Measurements from ENCODE around the gene BMAL1. TPM values are rescaled to one million over a fixed set of nuclear protein-coding genes. Genes with fewer than 3 reads are reported as not detected.

Gene BMAL1
- total and polyA plus RNA-seq, 2 of the 8 experiments (the other 6 are each of a cell fraction or from before 2014, with no cell fraction given), result 6.8 to 6.9 TPM

GRCh38 chr11:13327421-13327820 lies 49.8 kb downstream of the BMAL1 start:
- DNase-seq (ENCODE audit: low read depth in 1 of 2, low spot score in 2 of 2), result no peak
- Histone ChIP-seq H3K79me2 (ENCODE audit: control insufficient read depth in 1 of 2, insufficient read depth in 2 of 2, low read length in 2 of 2) (no peaks in the 10 kb centered on the region), H3K4me1 (replicated peaks in 1 of 4; ENCODE audit: control insufficient read depth in 3 of 4, insufficient read depth in 4 of 4, low read length in 3 of 4) (peaks cover 0 to 3% (median 1%) of the 10 kb centered on the region in 4 experiments; a peak in 2 of 7 replicates), H3K4me3 (ENCODE audit: extremely low read depth in 1 of 4, insufficient read depth in 2 of 4, low read depth in 3 of 4, low read length in 4 of 4) (no peak overlapping the region), H3K23ac (ENCODE audit: insufficient read length) (no peak overlapping the region), H3K23me2 (ENCODE audit: low read depth, low read length) (no peaks in the 10 kb centered on the region), H3K14ac (ENCODE audit: insufficient read length) (no peak overlapping the region), H2BK15ac (ENCODE audit: low read length) (no peak overlapping the region), H3K4me2 (ENCODE audit: insufficient read depth in 1 of 2, low read depth in 2 of 2, low read length in 2 of 2) (no peak overlapping the region), H2AK5ac (ENCODE audit: low read depth, low read length) (no peak overlapping the region), H3K36me3 (ENCODE audit: control insufficient read depth in 2 of 4, insufficient read depth in 4 of 4, low read length in 3 of 4) (no peaks in the 10 kb centered on the region), H3K9ac (replicated peaks in 1 of 4; ENCODE audit: extremely low read depth in 1 of 4, low read depth in 3 of 4, low read length in 3 of 4) (no peak overlapping the region), H2BK12ac (ENCODE audit: low read depth, low read length) (no peak overlapping the region), H4K5ac (ENCODE audit: insufficient read length, low read depth, low read length) (no peak overlapping the region), H2BK5ac (ENCODE audit: low read depth, low read length) (no peak overlapping the region), H2AFZ (ENCODE audit: low read length) (no peak overlapping the region), H3K27ac (ENCODE audit: low read depth, low read length) (no peak overlapping the region), H3K4ac (replicated peaks; ENCODE audit: insufficient read length, low read depth, low read length) (no peak overlapping the region), H3K9me3 (ENCODE audit: insufficient read depth in 2 of 2, low read depth in 1 of 2, low read length in 1 of 2) (no peaks in the 10 kb centered on the region), H2BK20ac (ENCODE audit: low read length) (no peak overlapping the region), H3K79me1 (ENCODE audit: low read depth, low read length) (no peaks in the 10 kb centered on the region; the same call in 1 of the 2 replicates), H3K18ac (ENCODE audit: extremely low read depth, low read length) (no peak overlapping the region), H4K8ac (ENCODE audit: extremely low read depth, insufficient read depth, low read length) (no peak overlapping the region), H4K20me1 (replicated peaks in 1 of 2; ENCODE audit: control insufficient read depth in 1 of 2, insufficient read depth in 2 of 2, low read length in 2 of 2) (peaks cover 0 to 2% of the 10 kb centered on the region in 2 experiments), H4K91ac (replicated peaks; ENCODE audit: insufficient read length, low read length) (no peak overlapping the region), H2BK120ac (replicated peaks; ENCODE audit: low read depth, low read length) (no peak overlapping the region), H3K56ac (replicated peaks; ENCODE audit: insufficient read length, low read depth, low read length) (no peak overlapping the region), H3K27me3 (replicated peaks in 1 of 4; ENCODE audit: control insufficient read depth in 3 of 4, extremely low read depth in 1 of 4, insufficient read depth in 3 of 4, low read length in 3 of 4) (no peaks in the 10 kb centered on the region)
- ChIA-PET CTCF (ENCODE audit: partially characterized antibody) (interaction anchor here (0.7 to 2.0 kb wide), 4 partner anchors 13 to 118 kb away, joined by 3 to 10 read pairs (median 3); no protein-coding TSS in a partner anchor), POLR2A (ENCODE audit: partially characterized antibody) (no interaction called here)
- 86% methylated on average over 4 of the region's 4 CpGs; no CpG with 5 or more reads in 1 of the 2 experiments for WGBS, 2 experiments (ENCODE audit: extremely low coverage in 1 of 2, insufficient coverage in 1 of 2, insufficient read length in 1 of 2, insufficient replicate concordance in 2 of 2, low coverage in 1 of 2, low lambda C conversion rate in 2 of 2, missing lambda C conversion rate in 1 of 2)
- FAIRE-seq, result no peak
- no peak for TF ChIP-seq EGR1 (IDR thresholded peaks at IDR 0.05; ENCODE audit: borderline replicate concordance, low read depth, low read length)

Measured in H1 (cell line).